ENCODE data around the gene ALDOB.
"Not testable (repeated sequence)": the region's sequence is repeated elsewhere in the genome, so short reads cannot be mapped to it uniquely, and the experiment has no call there.

Gene ALDOB

DNA sequence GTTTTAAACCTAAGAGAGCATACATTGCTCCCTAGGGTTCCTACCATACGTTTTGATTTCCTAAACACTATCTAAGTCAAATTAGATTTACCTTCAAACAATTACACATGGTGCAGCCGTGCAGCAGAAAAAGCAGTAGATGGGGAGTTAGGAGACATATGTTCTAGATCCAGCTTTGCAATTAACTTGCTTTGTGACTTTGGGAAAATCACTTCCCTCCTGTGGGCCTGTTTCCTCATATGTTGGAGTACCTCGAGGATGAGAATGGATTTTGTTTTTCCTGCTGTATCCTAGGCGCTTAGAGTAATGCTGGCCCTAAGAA lies 37.9 kb downstream of the ALDOB start:
- peak overlapping the region; percentile 83 for H3K4me3 ChIP-seq (ENCODE audit: low read depth, low read length)
- no peak for DNase-seq (ENCODE audit: low read depth)

DNA sequence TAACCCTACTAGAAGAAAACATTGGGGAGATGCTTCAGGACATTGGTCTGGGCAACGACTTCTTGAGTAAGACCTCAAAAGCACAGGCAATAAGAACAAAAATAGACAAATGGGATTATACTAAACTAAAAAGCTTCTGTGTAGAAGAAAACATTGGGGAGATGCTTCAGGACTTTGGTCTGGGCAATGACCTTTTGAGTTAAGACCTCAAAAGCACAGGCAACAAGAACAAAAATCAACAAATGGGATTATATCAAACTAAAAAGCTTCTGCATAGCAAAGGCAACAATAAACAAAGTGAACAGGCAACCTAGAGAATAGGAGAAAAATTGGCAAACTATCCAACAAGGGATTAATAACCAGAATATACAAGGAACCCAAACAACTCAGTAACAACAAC lies 40.9 kb downstream of the ALDOB start:
- no peak overlapping the region for H3K4me3 ChIP-seq (ENCODE audit: low read depth, low read length)
- DNase-seq (ENCODE audit: low read depth) = no peak

DNA sequence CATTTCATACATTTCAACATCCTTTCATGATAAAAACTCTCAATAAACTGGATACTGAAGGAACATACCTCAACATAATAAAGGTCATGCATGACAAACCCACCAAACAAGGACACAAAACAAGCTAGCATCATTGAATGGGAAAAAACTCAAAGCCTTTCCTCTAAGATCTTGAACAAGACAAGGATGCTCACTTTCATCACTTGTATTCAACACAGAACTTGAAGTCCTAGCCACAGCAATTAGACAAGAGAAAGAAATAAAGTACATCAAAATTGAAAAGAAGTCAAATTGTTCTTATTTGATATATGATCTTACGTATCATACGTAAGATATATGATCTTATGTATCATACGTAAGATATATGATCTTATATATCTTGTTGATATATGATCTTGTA lies 42.4 kb downstream of the ALDOB start:
- DNase-seq (ENCODE audit: low read depth) = no peak
- no peak overlapping the region for H3K4me3 ChIP-seq (ENCODE audit: low read depth, low read length)

DNA sequence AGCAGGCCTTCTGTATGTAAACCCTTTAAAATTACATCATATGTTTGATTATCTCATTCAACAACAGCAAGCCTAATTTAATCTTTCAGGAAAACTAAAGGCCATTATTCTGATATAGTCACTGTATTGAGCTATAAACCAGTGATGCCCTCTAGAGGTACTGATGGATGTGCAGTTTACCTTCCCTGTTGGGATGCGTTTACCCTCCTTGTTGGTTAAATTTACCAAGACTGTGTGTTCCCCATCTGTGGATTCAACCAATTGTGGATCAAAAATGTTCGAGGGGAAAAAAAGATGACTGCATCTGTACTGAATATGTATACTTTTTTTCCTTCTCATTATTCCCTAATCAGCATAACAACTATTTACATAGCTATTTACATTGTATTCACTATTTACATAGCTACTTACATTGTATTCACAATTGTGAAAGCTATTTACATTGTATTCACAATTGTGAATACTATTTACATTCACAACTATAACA lies 47.0 kb downstream of the ALDOB start:
- DNase-seq (ENCODE audit: low read depth) = no peak
- no peak overlapping the region for H3K4me3 ChIP-seq (ENCODE audit: low read depth, low read length)

DNA sequence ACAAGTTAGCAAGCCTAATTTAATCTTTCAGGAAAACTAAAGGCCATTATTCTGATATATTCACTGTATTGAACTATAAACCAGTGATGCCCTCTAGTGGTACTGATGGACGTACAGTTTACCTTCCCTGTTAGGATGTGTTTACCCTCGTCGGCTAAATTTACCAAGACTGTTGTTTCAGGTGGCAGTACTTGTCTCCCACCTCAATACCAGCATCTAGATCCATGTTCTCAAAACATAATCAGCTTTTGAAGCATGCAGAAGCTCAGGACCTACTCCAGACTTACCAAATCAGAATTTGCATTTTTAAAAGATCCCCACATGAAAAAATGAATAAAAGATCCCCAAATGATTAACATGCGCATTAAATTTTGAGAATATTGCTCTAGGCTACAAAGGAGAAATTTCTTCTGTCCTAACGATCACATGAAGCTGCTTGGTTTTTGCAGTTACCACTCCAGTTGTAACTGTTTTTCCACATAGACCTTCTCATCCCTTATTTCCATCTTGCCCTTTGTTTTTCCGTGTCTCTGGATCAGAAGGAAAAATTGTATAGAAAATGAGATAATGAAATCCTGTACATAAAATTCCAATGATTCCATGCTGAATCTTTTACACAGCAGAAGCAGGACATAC lies 47.6 kb downstream of the ALDOB start:
- no peak overlapping the region for H3K4me3 ChIP-seq (ENCODE audit: low read depth, low read length)
- DNase-seq (ENCODE audit: low read depth) = no peak

DNA sequence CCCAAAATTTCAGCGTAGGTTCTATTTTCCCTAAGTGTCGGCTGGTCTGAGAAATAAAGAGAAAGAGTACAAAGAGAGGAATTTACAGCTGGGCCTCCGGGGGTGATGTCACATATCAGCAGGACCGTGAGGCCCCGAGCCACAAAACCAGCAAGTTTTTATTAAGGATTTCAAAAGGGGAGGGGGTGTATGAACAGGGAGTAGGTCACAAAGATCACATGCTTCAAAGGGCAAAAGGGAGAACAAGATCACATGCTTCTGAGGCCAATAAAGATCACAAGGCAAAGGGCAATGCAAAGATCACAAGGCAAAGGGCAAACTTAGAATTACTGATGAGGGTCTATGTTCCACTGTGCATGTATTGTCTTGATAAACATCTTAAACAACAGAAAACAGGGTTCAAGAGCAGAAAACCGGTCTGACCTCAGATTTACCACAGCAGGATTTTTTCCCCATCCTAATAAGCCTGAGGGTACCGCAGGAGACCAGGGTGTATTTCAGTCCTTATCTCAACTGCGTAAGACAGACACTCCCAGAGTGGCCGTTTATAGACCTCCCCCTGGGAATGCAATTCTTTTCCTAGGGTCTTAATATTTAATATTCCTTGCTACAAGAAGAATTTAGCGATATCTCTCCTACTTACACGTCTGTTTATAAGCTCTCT lies 50.6 kb downstream of the ALDOB start, which contains the start of gene BAAT:
Gene BAAT (minus strand): TSS at position 134 of the 664 bp plus-strand sequence. CDS start 13,602 bp downstream, outside the sequence.
- H3K4me3 ChIP-seq (ENCODE audit: low read depth, low read length); DNase-seq (ENCODE audit: low read depth): not testable (repeated sequence)

DNA sequence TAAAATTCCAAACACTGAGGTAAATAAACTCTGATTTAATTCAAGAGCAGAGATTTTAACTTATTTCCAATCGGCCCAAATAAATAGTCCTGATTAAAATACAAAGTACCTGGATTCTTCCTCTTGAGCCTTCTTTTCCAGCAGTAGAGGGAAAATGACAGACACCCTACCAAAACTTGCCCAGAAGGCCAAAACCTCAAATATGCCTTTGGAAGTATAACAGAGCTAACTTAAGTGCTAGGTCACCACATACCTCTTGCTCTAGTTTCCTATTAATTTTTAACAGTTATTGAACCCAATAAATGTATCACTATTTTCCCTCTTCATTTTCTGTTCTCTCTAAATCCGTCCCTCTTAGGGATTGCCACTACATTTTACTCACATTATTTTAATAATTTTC lies 52.2 kb downstream of the ALDOB start:
- no peak overlapping the region for H3K4me3 ChIP-seq (ENCODE audit: low read depth, low read length)
- no peak for DNase-seq (ENCODE audit: low read depth)

DNA sequence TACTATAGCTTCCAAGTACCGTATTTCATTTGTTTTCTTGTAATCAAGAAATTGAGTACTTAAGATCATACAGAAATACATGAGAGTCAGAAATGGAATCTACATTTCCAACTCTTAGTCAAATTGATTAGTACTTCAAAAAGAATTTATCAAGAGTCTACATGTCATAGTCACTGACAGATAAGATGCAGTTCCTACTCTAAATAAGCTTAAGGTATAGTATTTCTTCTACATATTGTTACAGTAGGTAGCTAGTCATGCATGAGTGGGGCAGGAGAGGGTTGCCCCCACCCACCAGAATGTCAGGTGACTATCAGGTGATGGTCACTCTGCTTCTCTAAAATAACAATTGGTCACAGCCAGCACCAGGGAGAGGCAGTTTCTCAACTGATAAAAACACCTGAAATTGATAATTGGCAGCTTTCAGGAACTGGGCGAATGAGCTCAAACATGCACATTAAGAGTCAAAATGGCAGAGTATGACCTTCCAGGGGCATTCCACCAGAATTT lies 53.7 kb downstream of the ALDOB start:
- no peak overlapping the region for H3K4me3 ChIP-seq (ENCODE audit: low read depth, low read length)
- DNase-seq (ENCODE audit: low read depth) = no peak

DNA sequence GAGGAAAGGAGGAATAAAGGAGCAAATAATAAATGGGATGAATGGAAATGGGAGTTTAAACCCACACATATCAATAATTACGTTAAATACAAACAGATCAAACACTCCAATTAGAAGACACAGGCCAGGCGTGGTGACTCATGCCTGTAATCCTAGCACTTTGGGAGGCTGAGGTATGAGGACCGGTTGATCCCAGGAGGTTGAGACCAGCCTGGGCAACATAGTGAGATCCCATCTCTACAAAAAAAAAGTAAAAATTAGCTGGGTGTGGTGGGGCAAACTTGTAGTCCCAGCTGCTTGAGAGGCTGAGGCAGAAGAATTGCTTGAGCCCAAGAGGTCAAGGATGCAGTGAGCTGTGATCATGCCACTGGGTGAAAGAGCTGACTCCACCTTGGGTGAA lies 54.5 kb downstream of the ALDOB start:
- DNase-seq (ENCODE audit: low read depth) = no peak
- H3K4me3 ChIP-seq (ENCODE audit: low read depth, low read length) = no peak overlapping the region

DNA sequence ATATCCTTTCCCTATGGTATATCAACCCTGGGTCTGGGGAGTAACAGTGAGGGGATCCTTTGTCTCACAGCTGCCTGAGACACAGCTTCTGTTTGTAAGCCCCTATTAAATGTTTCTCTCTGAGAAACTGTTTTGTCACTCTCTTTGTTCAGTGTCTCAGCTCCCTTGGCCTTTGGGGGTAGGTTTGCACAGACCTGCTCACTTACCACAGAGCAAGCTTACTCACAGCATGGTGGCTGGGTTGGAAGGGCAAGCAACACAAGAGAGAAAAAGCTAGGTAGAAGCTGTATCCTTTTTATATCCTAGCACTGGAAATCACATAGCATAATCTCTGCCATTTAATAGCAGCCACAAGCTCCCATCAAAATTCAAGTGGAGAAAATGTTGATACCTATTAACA lies 55.3 kb downstream of the ALDOB start:
- no peak overlapping the region for H3K4me3 ChIP-seq (ENCODE audit: low read depth, low read length)
- no peak for DNase-seq (ENCODE audit: low read depth)

DNA sequence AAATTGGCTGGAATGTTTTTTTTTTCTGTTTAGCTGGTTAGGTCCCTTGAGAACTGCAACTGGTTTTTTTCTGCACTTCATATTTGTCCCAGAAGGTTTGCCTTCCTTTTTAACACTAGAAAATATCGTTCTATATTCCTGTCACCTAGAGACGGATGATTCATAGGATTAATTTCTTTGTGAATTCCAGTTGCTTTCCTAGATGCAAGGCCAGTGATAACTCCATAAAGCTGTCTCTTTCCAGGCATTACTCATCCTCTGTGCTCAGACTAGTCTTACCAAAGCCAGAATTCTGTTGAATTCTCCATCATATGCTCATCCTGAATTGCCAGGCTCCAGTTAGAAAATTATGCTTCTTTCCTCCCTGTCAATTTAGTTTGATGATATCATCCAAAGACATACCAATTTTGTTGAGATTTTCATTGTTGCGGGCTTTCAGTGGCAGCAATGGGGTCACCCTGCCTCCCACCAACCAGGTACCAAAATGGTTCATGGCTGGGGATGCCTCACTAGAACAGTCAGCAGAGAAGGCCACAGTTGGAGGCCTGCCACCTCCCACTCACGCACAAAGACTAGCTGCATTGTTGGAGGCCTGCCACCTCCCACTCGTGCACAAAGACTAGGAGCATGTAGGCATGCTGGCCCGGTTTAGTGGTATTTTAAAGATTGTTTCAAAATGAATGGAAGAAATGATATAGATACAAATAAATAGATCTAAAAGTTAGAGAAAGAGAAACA lies 59.3 kb downstream of the ALDOB start:
- no peak overlapping the region for H3K4me3 ChIP-seq (ENCODE audit: low read depth, low read length)
- DNase-seq (ENCODE audit: low read depth) = peak; percentile 64

DNA sequence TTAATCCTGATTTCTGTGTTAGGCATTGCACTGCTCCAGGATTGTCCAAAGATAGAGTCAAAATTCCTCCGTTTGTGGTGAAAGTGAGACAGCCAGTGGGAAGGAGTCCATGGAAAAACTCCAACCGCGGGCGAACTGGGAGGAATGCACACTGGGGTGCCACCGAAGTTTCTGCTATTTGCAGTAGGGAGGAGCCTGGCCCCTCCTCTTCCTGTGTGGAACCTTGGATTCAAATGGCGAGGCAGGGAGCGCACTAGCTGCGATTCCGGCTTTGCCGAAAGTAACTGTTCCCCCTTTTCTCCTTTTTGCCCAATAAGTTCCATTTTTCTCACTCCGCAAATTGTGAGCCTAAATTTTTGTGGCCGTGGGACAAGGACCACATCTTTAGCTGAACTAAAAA lies 60.0 kb downstream of the ALDOB start:
- H3K4me3 ChIP-seq (ENCODE audit: low read depth, low read length) = no peak overlapping the region
- DNase-seq (ENCODE audit: low read depth) = no peak

DNA sequence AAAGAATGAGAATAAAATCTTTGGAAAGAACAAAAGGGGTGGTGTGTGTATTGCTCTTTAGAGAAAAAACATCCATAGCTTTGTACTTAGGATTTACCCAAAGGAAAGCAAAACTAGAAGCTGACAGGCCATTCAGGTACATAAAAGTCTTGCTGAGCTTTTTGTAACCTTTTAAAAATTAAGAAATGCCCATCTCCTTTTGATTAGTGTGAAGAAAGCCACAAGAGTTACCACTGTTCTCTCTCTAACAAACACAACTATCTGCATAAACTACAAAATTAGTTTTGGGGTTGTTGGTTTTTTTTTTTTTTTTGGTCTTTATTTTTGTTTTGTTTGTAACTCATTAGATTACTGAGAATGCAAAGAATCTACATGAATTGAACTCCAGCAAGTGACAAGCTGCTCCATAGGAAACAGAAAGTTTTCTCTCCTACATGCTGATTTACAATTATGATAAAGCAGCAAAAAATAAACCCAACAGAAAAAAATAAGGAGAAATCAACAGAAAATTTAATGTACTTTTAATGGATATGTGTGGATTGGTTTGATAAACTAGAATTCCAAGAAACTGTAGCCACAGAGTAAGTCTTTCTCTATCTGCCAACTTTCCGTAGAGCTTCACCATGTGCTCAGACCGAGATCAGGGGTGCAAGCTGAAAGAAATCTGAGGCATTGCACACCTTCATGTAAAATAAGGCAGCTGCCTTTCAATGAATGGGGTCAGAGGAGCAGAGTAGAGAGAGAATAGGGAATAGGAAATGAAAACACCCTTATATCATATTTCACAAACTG lies 63.1 kb downstream of the ALDOB start:
- no peak overlapping the region for H3K4me3 ChIP-seq (ENCODE audit: low read depth, low read length)
- DNase-seq (ENCODE audit: low read depth) = no peak

DNA sequence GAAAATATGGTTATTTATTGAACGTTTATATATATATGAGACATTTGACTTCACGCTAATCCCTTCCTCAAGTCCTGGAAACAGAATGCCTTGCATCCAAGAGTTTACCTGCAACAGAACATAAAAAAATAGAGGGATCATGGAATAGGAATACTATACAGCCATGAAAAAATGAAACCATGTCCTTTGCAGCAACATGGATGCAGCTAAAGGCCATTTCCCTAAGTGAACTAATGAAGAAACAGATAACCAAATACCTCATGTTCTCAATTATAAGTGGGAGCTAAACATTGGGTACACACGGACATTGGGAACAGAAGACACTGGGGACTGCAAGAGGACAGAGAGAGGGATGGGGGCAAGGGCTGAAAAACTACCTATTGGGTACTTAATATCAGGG lies 63.8 kb downstream of the ALDOB start:
- H3K4me3 ChIP-seq (ENCODE audit: low read depth, low read length) = no peak overlapping the region
- DNase-seq (ENCODE audit: low read depth) = no peak
